AG09309 (cell line): ENCODE data around the gene SPATC1L.
"Not testable (repeated sequence)": the region's sequence is repeated elsewhere in the genome, so short reads cannot be mapped to it uniquely, and the experiment has no call there.

Source experiments
- DNase-seq: peaks from one replicate; pipeline ENCODE4 v3.0.0-alpha.2; 2010; ENCODE audit warnings: low read depth
- H3K4me3 ChIP-seq: 2 replicates; pipeline ENCODE4 v1.5.1; 2011; ENCODE audit warnings: mild to moderate bottlenecking, low read depth, low read length, moderate library complexity; ENCODE audit not compliant: control insufficient read depth
- CTCF ChIP-seq: IDR thresholded peaks from 2 replicates; pipeline ENCODE4 v1.5.1; 2011; ENCODE audit warnings: mild to moderate bottlenecking, low read depth, low read length, inconsistent platforms; ENCODE audit not compliant: insufficient read depth, control insufficient read depth; ENCODE audit errors: missing control alignments

The SPATC1L gene

GRCh38 chr21:46180778-46181391 lies 3.4 kb downstream of the SPATC1L start:
- no peak for TF ChIP-seq CTCF
- no peak overlapping the region for H3K4me3 ChIP-seq
- DNase-seq: no peak

GRCh38 chr21:46180079-46180722 lies 4.1 kb downstream of the SPATC1L start:
- no peak for DNase-seq
- no peak overlapping the region for H3K4me3 ChIP-seq
- TF ChIP-seq CTCF: no peak

DNA sequence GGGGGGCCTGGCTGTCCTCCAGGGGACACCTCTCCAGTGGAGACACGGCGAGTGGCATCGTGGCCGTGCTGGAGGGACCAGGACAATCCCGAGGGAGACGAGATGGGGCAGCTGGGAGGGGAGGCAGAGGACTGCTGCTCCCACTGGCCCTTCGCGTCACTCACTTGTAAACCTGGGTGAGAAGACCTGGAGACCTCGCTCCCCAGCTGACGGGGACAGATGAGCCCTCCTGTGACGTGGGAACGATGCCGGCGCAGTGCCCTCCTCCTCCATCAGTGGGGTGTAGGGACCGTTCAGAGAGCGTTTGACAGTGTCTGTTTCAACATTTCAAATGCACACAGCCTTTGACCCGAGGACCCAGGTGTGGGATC lies 4.6 kb downstream of the SPATC1L start:
- H3K4me3 ChIP-seq: no peak overlapping the region
- DNase-seq: no peak
- TF ChIP-seq CTCF: no peak

- no peak overlapping the region for H3K4me3 ChIP-seq
- no peak for TF ChIP-seq CTCF
- no peak for DNase-seq
These were observed 5.3 kb downstream of the SPATC1L start for GRCh38 chr21:46178961-46179360.

GRCh38 chr21:46176443-46177129 lies 7.7 kb downstream of the SPATC1L start:
- not testable (repeated sequence) for DNase-seq

GRCh38 chr21:46173573-46173972 lies 10.7 kb downstream of the SPATC1L start:
- DNase-seq: no peak
- no peak for TF ChIP-seq CTCF
- H3K4me3 ChIP-seq: no peak overlapping the region

More at GRCh38 chr21:46176443-46177129, 7.7 kb downstream of the SPATC1L start:
- H3K4me3 ChIP-seq: not testable (repeated sequence)

GRCh38 chr21:46172863-46173528 lies 11.3 kb downstream of the SPATC1L start:
- no peak for TF ChIP-seq CTCF
- no peak overlapping the region for H3K4me3 ChIP-seq
- DNase-seq: no peak
